NCI-H2107 treated with DMSO at 0.1 percent for 48 hours (cell line): ENCODE results near the gene C18orf63.

Experiments
- DNase-seq: peaks from one replicate; lab custom pipeline; 2025; ENCODE audit not compliant: unreplicated experiment; lab: John Stamatoyannopoulos, UW

The C18orf63 gene

GRCh38 chr18:74373428-74373827, 57.8 kb downstream of the C18orf63 start:
- no peak for DNase-seq

GRCh38 chr18:74375999-74376398, 60.4 kb downstream of the C18orf63 start:
- no peak for DNase-seq

GRCh38 chr18:74376523-74376922, 60.9 kb downstream of the C18orf63 start:
- no peak for DNase-seq

- no peak for DNase-seq
These were observed 62.1 kb downstream of the C18orf63 start for GRCh38 chr18:74377776-74378175.

- DNase-seq, result no peak
These were observed 62.6 kb downstream of the C18orf63 start for GRCh38 chr18:74378179-74378682.

- no peak for DNase-seq
These were observed 65.3 kb downstream of the C18orf63 start for GRCh38 chr18:74380916-74381315.

- no peak for DNase-seq
These were observed 66.1 kb downstream of the C18orf63 start for GRCh38 chr18:74381621-74382295.

- DNase-seq, result no peak
These were observed 66.9 kb downstream of the C18orf63 start for GRCh38 chr18:74382481-74383017.

GRCh38 chr18:74387383-74387782, 71.7 kb downstream of the C18orf63 start:
- no peak for DNase-seq

- DNase-seq, result no peak
These were observed 72.6 kb downstream of the C18orf63 start for GRCh38 chr18:74388227-74388626.

GRCh38 chr18:74389171-74389927, 73.7 kb downstream of the C18orf63 start:
- DNase-seq, result no peak

- no peak for DNase-seq
These were observed 74.4 kb downstream of the C18orf63 start for GRCh38 chr18:74389991-74390390.

GRCh38 chr18:74390900-74391299, 75.3 kb downstream of the C18orf63 start:
- DNase-seq, result no peak

- no peak for DNase-seq
These were observed 76.7 kb downstream of the C18orf63 start for GRCh38 chr18:74392323-74392722.

- DNase-seq, result no peak
These were observed 79.4 kb downstream of the C18orf63 start for GRCh38 chr18:74395006-74395405.

- DNase-seq, result no peak
These were observed 80.1 kb downstream of the C18orf63 start for GRCh38 chr18:74395648-74396154.

GRCh38 chr18:74396171-74397169, 80.8 kb downstream of the C18orf63 start:
- peak; percentile 31 for DNase-seq

- no peak for DNase-seq
These were observed 81.9 kb downstream of the C18orf63 start for GRCh38 chr18:74397572-74397971.

- no peak for DNase-seq
These were observed 83.7 kb downstream of the C18orf63 start for GRCh38 chr18:74399091-74399887.

- no peak for DNase-seq
These were observed 85.2 kb downstream of the C18orf63 start for GRCh38 chr18:74400813-74401212.
